BJ (cell line): ENCODE results near the gene DNAL1. TPM values are rescaled to one million over a fixed set of nuclear protein-coding genes. Genes with fewer than 3 reads are reported as not detected.

Experiments
- CTCF ChIA-PET: fragments of 350-600 bp; formaldehyde crosslinking; extraction: SDS; loops from one replicate; lab custom pipeline; 2021; ENCODE audit warnings: antibody characterized with exemption, inconsistent platforms; lab: Yijun Ruan, JAX
- POLR2A ChIA-PET: fragments of 300-600 bp; sonication (Branson Sonifier 250); formaldehyde crosslinking; extraction: SDS; loops from one replicate; lab custom pipeline; 2021; ENCODE audit warnings: antibody characterized with exemption; lab: Charles Lee
- DNase-seq: peaks from one replicate; pipeline ENCODE4 v3.0.0-alpha.2; 2011; ENCODE audit warnings: low read depth
- H3K27me3 ChIP-seq: 2 replicates; pipeline ENCODE4 v1.6.0; 2011; ENCODE audit warnings: low read length; ENCODE audit not compliant: control insufficient read depth, insufficient read depth
- H3K36me3 ChIP-seq: 2 replicates; pipeline ENCODE4 v1.5.1; 2011; ENCODE audit warnings: low read length; ENCODE audit not compliant: control insufficient read depth, insufficient read depth
- H3K4me3 ChIP-seq: 2 replicates; pipeline ENCODE4 v1.5.1; 2011; ENCODE audit warnings: low read depth, mild to moderate bottlenecking, control low read depth, low read length
- CTCF ChIP-seq: IDR thresholded peaks from 2 replicates; pipeline ENCODE4 v1.5.1; 2011; ENCODE audit warnings: low read depth, mild to moderate bottlenecking, control low read depth, inconsistent platforms, low read length, moderate library complexity; ENCODE audit not compliant: insufficient read depth
- polyA plus RNA-seq: library from polyadenylated mRNA; depleted of rRNA; stranded (reverse); fragments of >200 nt; gene quantifications from 2 replicates; pipeline ENCODE4 v1.2.3, GENCODE V29; 2011

Gene DNAL1
- polyA plus RNA-seq, 1 experiment: 2.4 TPM

GRCh38 chr14:73723406-73723796 is 78.6 kb downstream of the DNAL1 start:
- ChIA-PET POLR2A (interaction anchor here (0.8 kb wide), 1 partner anchor 37 kb away, joined by 4 read pairs; a partner anchor contains a TSS), CTCF (interaction anchor here (0.8 to 2.0 kb wide), 12 partner anchors 17 to 116 kb away, joined by 3 to 8 read pairs (median 4); a partner anchor contains a TSS)
- no peak for DNase-seq
- Histone ChIP-seq H3K4me3 (no peak overlapping the region), H3K36me3 (peaks cover 58% of the 10 kb centered on the region), H3K27me3 (no peaks in the 10 kb centered on the region)
- no peak for TF ChIP-seq CTCF

GRCh38 chr14:73723797-73724661 is 79.2 kb downstream of the DNAL1 start:
- Histone ChIP-seq H3K27me3 (no peaks in the 10 kb centered on the region), H3K36me3 (peaks cover 57% of the 10 kb centered on the region), H3K4me3 (no peak overlapping the region)
- POLR2A ChIA-PET: interaction anchor here (0.8 kb wide), 1 partner anchor 36 kb away, joined by 4 read pairs; a partner anchor contains a TSS
- CTCF ChIA-PET: interaction anchor here (0.6 to 2.0 kb wide), 16 partner anchors 15 to 359 kb away, joined by 3 to 8 read pairs (median 4); a partner anchor contains a TSS
- peak; percentile 84 for DNase-seq
- no peak for TF ChIP-seq CTCF

- Histone ChIP-seq H3K27me3 (no peaks in the 10 kb centered on the region), H3K4me3 (no peak overlapping the region), H3K36me3 (peaks cover 58% of the 10 kb centered on the region)
- CTCF ChIA-PET: interaction anchor here (0.6 to 2.0 kb wide), 11 partner anchors 9 to 359 kb away, joined by 3 to 8 read pairs (median 4); no protein-coding TSS in a partner anchor
- POLR2A ChIA-PET: no interaction called here
- no peak for TF ChIP-seq CTCF
- no peak for DNase-seq
These were observed 79.9 kb downstream of the DNAL1 start for GRCh38 chr14:73724696-73725095.

DNA sequence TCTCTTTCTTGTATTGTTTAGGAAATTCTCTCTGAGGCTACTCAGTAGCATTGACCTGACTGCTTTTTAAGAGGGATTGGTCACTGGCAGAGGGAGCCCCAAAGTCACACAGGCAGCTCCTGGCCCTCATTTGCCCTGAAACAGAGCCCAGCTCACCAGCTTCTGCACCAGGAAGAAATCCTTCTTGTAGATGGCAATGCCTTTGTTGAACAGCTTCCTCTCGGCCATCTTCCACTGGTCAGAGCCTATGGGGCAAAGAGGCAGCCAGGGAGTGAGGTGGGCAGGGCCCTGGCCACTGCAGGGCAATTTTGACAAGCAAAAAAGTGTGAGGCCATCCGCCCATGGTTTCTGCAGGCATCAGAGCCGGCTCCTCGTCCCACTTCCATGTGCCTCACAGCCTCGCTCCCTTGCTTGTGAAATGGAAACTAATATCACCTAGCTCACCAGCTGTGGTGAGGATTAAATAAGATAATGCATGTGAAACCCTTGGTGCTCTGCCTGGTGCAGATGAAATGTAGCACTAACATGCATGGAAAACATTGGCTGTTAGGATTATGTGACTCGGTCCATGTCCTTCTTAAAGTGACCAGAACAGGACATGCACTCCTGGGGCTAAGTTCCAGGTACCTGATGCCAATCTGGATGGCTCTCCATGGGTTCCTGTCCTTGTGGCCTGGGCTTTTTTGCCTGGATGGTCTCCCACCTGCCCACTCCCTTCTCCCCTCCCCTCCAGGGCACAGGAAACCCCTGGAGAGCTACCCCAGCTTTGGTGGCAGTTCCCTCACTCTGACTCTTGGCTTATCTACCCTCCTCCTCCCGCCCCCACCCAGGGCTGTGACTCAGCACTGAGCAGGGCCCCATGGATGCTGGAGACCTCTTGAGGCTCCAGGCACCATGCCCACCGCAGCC is 80.6 kb downstream of the DNAL1 start:
- H3K36me3 ChIP-seq: peaks cover 59% of the 10 kb centered on the region

More for the DNA sequence above, 80.6 kb downstream of the DNAL1 start:
- TF ChIP-seq CTCF: no peak
- ChIA-PET CTCF (interaction anchor here (0.8 to 2.0 kb wide), 7 partner anchors 9 to 102 kb away, joined by 3 to 8 read pairs (median 4); no protein-coding TSS in a partner anchor), POLR2A (no interaction called here)
- H3K4me3 ChIP-seq: no peak overlapping the region
- no peaks in the 10 kb centered on the region for H3K27me3 ChIP-seq
- DNase-seq: no peak
